BLaER1 treated with 17β-estradiol and CSF1 and Interleukin-3, amounts not matched to agents 10 nM and 100 nM (cell line): ENCODE data around the gene TMEM38B.
"Not testable (repeated sequence)": the region's sequence is repeated elsewhere in the genome, so short reads cannot be mapped to it uniquely, and the experiment has no call there.

ENCODE experiments used
- H3K27ac ChIP-seq, 11 experiments: shearing (Covaris generic); formaldehyde crosslinking; 2 replicates each; pipeline ENCODE4 v1.8.1; 2022
- H3K27me3 ChIP-seq, 11 experiments: shearing (Covaris generic); formaldehyde crosslinking; 2 replicates each; pipeline ENCODE4 v1.8.1; 2022
- H3K36me3 ChIP-seq, 11 experiments: shearing (Covaris generic); formaldehyde crosslinking; 2 replicates each; pipeline ENCODE4 v1.8.1; 2022
- H3K4me1 ChIP-seq, 10 experiments: shearing (Covaris generic); formaldehyde crosslinking; 2 replicates each; pipeline ENCODE4 v1.8.1; 2022
- H3K4me2 ChIP-seq, 11 experiments: shearing (Covaris generic); formaldehyde crosslinking; 2 replicates each; pipeline ENCODE4 v1.8.1; 2022
- H3K4me3 ChIP-seq, 10 experiments: shearing (Covaris generic); formaldehyde crosslinking; 2 replicates each; pipeline ENCODE4 v1.8.1; 2022
- H3K9ac ChIP-seq, 11 experiments: shearing (Covaris generic); formaldehyde crosslinking; 2 replicates each; pipeline ENCODE4 v1.8.1; 2022
- H3K9me3 ChIP-seq, 11 experiments: shearing (Covaris generic); formaldehyde crosslinking; replicated peaks in 1 of 11; 2 replicates each; pipeline ENCODE4 v1.8.1; 2022
- H4K20me1 ChIP-seq, 11 experiments: shearing (Covaris generic); formaldehyde crosslinking; 2 replicates each; pipeline ENCODE4 v1.8.1; 2022
- Cebpa-rat ChIP-seq, 11 experiments: shearing (Covaris generic); IDR thresholded peaks; 2 replicates each; pipeline ENCODE4 v1.8.1; 2022

The TMEM38B gene

DNA sequence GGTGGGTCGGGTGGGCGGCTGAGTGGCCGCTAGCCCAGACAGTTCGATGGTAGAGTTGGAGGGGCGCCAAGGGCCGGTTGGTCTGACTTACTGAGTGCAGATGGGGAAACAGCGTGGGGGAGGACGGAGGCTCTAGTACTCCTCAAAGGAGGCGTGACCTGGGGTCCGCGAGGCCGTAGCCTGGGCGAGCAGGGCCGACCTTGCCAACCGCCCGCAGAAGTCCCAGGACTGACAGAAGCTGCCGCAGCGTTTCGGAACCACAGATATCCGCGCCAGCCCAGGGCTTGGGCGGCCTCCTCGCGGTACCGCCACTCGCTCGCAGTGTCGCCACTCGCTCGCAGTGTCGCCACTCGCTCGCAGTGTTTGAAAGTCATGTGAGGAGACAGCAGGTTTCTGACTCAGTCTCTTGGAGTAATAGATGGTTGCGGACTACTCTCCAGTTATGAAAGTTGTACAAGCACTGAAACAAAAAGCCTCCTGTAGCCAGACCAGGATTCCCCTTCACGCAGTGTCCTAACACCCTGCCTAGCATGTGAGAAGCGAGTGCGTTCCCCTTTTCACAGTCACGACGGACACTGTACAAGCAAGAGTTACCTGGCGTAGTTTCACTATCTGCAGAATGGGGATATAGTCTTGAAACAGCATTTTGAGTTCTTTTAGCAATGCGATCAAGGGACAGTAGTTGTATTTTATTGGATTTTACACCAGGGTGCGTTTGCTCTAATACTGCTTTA lies 674 bp downstream of the TMEM38B start:
- Histone ChIP-seq H3K27ac (peak overlapping the region in 7 of 11 experiments; percentile 32 to 59 (median 51); a peak in 6 of 22 replicates), H4K20me1 (peaks cover 0 to 6% (median 0%) of the 10 kb centered on the region in 11 experiments; a peak in 3 of 22 replicates), H3K4me1 (peaks cover 19 to 25% (median 21%) of the 10 kb centered on the region in 10 experiments), H3K27me3 (peaks cover 20 to 45% (median 39%) of the 10 kb centered on the region in 11 experiments), H3K9ac (peak overlapping the region; percentile 62 to 79 (median 75)), H3K4me3 (peak overlapping the region; percentile 61 to 77 (median 71)), H3K36me3 (no peaks in the 10 kb centered on the region), H3K9me3 (no peaks in the 10 kb centered on the region), H3K4me2 (peak overlapping the region; percentile 87 to 99 (median 93))
- no peak for TF ChIP-seq Cebpa-rat (IDR thresholded peaks at IDR 0.05)

GRCh38 chr9:105696219-105696793 lies 2.0 kb downstream of the TMEM38B start:
- no peak overlapping the region for H3K9ac ChIP-seq
- peak overlapping the region in 7 of 11 experiments; percentile 90 to 99 (median 95); a peak in 9 of 22 replicates for H3K4me2 ChIP-seq
- no peak overlapping the region; a peak in 1 of 20 replicates for H3K4me3 ChIP-seq
- no peak overlapping the region for H3K27ac ChIP-seq
- H4K20me1 ChIP-seq: peaks cover 0 to 6% (median 0%) of the 10 kb centered on the region in 11 experiments; a peak in 3 of 22 replicates
- H3K27me3 ChIP-seq: peaks cover 20 to 43% (median 37%) of the 10 kb centered on the region in 11 experiments
- H3K9me3 ChIP-seq: no peaks in the 10 kb centered on the region
- no peaks in the 10 kb centered on the region for H3K36me3 ChIP-seq
- TF ChIP-seq Cebpa-rat (IDR thresholded peaks at IDR 0.05): no peak
- peaks cover 22 to 36% (median 31%) of the 10 kb centered on the region in 10 experiments for H3K4me1 ChIP-seq

- H3K4me2 ChIP-seq: no peak overlapping the region
- H3K27ac ChIP-seq: no peak overlapping the region
- no peak for TF ChIP-seq Cebpa-rat (IDR thresholded peaks at IDR 0.05)
- no peaks in the 10 kb centered on the region for H3K36me3 ChIP-seq
- H3K27me3 ChIP-seq: peaks cover 8 to 28% (median 23%) of the 10 kb centered on the region in 11 experiments
- peaks cover 0 to 6% (median 0%) of the 10 kb centered on the region in 11 experiments; a peak in 3 of 22 replicates for H4K20me1 ChIP-seq
- H3K9me3 ChIP-seq: peaks cover 0 to 5% (median 4%) of the 10 kb centered on the region in 11 experiments; a peak in 16 of 22 replicates
- no peak overlapping the region for H3K4me3 ChIP-seq
- peaks cover 18 to 36% (median 28%) of the 10 kb centered on the region in 10 experiments for H3K4me1 ChIP-seq
- H3K9ac ChIP-seq: no peak overlapping the region
Observed at GRCh38 chr9:105697871-105698270, 3.5 kb downstream of the TMEM38B start.

GRCh38 chr9:105698348-105698870 lies 4.1 kb downstream of the TMEM38B start:
- Histone ChIP-seq H4K20me1 (peaks cover 0 to 6% (median 0%) of the 10 kb centered on the region in 11 experiments; a peak in 3 of 22 replicates), H3K4me1 (peaks cover 12 to 33% (median 25%) of the 10 kb centered on the region in 10 experiments; a peak in 19 of 20 replicates), H3K36me3 (no peaks in the 10 kb centered on the region), H3K27me3 (peaks cover 5 to 22% (median 17%) of the 10 kb centered on the region in 11 experiments; a peak in 21 of 22 replicates), H3K9me3 (peaks cover 3 to 9% (median 7%) of the 10 kb centered on the region in 11 experiments; a peak in 17 of 22 replicates), H3K4me3 (no peak overlapping the region), H3K9ac (no peak overlapping the region), H3K4me2 (no peak overlapping the region), H3K27ac (no peak overlapping the region)
- no peak for TF ChIP-seq Cebpa-rat (IDR thresholded peaks at IDR 0.05)

- Histone ChIP-seq H3K4me3 (no peak overlapping the region), H3K9me3 (peaks cover 3 to 9% (median 7%) of the 10 kb centered on the region in 11 experiments; a peak in 17 of 22 replicates), H3K9ac (no peak overlapping the region; a peak in 1 of 22 replicates), H3K27ac (no peak overlapping the region), H4K20me1 (peaks cover 0 to 6% (median 0%) of the 10 kb centered on the region in 11 experiments; a peak in 3 of 22 replicates), H3K4me1 (peaks cover 3 to 19% (median 11%) of the 10 kb centered on the region in 10 experiments; a peak in 15 of 20 replicates), H3K36me3 (0 out of 22 replicates have a peak, but pooled peaks cover 0 to under 1% (median 0%) of the 10 kb centered on the region in 11 experiments), H3K27me3 (peaks cover 0 to 7% (median under 1%) of the 10 kb centered on the region in 11 experiments; a peak in 9 of 22 replicates), H3K4me2 (peak overlapping the region in 9 of 11 experiments; percentile 6 to 67 (median 58); a peak in 15 of 22 replicates)
- no peak for TF ChIP-seq Cebpa-rat (IDR thresholded peaks at IDR 0.05)
Observed at GRCh38 chr9:105700668-105701067, 6.3 kb downstream of the TMEM38B start.

DNA sequence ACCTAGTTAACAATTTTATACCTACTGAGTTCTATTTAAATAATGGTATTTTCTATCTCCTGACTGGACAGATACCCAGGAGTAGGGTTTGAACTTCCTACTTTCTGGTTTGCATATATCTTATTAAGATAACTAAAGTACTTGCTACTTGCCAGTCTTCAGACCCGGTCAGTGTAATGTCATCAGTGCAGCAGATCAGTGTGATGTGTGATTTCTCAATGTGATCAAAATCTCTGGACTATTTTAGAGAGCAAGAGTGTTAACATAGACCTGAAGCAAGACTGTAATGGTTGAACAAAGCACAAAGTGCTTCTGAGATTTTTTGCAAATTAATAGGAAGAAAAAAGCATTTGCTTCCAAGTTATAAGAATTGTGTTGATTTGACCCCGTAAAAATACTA lies 6.8 kb downstream of the TMEM38B start:
- Histone ChIP-seq H3K27ac (no peak overlapping the region), H4K20me1 (peaks cover 0 to 5% (median 0%) of the 10 kb centered on the region in 11 experiments; a peak in 2 of 22 replicates), H3K36me3 (peaks cover 0 to 5% (median 0%) of the 10 kb centered on the region in 11 experiments; a peak in 1 of 22 replicates), H3K9ac (no peak overlapping the region), H3K27me3 (peaks cover 0 to 2% (median 0%) of the 10 kb centered on the region in 11 experiments; a peak in 2 of 22 replicates), H3K4me2 (peak overlapping the region in 7 of 11 experiments; percentile 40 to 67 (median 63); a peak in 13 of 22 replicates), H3K4me3 (no peak overlapping the region), H3K9me3 (peaks cover 3 to 9% (median 7%) of the 10 kb centered on the region in 11 experiments; a peak in 17 of 22 replicates), H3K4me1 (peaks cover 0 to 14% (median 8%) of the 10 kb centered on the region in 10 experiments; a peak in 14 of 20 replicates)
- TF ChIP-seq Cebpa-rat (IDR thresholded peaks at IDR 0.05): no peak

DNA sequence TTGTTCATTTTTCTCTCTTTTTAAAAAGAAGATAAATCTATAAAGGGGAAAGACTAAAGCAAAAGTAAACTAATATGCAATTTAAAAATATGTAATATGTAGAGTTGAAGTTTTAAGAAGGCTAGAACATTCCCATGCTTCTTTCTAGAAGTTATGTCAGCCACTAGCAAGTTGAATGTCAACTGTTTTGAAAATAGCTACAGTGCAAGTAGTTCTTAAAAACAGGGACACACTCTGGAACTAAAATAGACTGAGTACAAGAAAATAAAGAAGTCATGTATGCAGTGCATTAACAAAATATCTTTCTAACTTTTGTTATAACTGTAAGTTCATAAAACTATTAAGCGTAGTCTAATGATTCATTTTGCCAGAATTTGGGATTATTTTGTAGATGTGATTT lies 7.9 kb downstream of the TMEM38B start:
- H3K4me2 ChIP-seq: no peak overlapping the region
- no peak overlapping the region for H3K4me3 ChIP-seq
- peaks cover 0 to 9% (median 0%) of the 10 kb centered on the region in 11 experiments; a peak in 3 of 22 replicates for H3K36me3 ChIP-seq
- H4K20me1 ChIP-seq: no peaks in the 10 kb centered on the region
- H3K27me3 ChIP-seq: no peaks in the 10 kb centered on the region
- peaks cover 0 to 13% (median 8%) of the 10 kb centered on the region in 10 experiments; a peak in 14 of 20 replicates for H3K4me1 ChIP-seq
- peaks cover 3 to 9% (median 7%) of the 10 kb centered on the region in 11 experiments; a peak in 17 of 22 replicates for H3K9me3 ChIP-seq
- no peak overlapping the region for H3K9ac ChIP-seq
- no peak for TF ChIP-seq Cebpa-rat (IDR thresholded peaks at IDR 0.05)
- H3K27ac ChIP-seq: no peak overlapping the region

DNA sequence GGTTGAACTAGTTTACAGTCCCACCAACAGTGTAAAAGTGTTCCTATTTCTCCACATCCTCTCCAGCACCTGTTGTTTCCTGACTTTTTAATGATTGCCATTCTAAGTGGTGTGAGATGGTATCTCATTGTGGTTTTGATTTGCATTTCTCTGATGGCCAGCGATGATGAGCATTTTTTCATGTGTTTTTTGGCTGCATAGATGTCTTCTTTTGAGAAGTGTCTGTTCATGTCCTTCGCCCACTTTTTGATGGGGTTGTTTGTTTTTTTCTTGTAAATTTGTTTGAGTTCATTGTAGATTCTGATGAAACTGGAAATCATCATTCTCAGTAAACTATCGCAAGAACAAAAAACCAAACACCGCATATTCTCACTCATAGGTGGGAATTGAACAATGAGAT lies 9.3 kb downstream of the TMEM38B start:
- H4K20me1 ChIP-seq, H3K4me2 ChIP-seq, H3K9ac ChIP-seq, H3K4me3 ChIP-seq, H3K27ac ChIP-seq, H3K9me3 ChIP-seq, H3K27me3 ChIP-seq, H3K36me3 ChIP-seq: not testable (repeated sequence)
- peaks cover 0 to 24% (median 12%) of the 10 kb centered on the region in 10 experiments; a peak in 14 of 20 replicates for H3K4me1 ChIP-seq
